CD14-positive monocyte (primary cell): Measurements from ENCODE around the gene CNOT8. TPM values are rescaled to one million over a fixed set of nuclear protein-coding genes. Genes with fewer than 3 reads are reported as not detected.

ENCODE experiments used
- DNase-seq, 3 donors: peaks; one replicate each; pipeline ENCODE4 v3.0.0-alpha.2; 2011 to 2022
- H2AFZ ChIP-seq: 2 replicates; pipeline ENCODE4 v1.6.0; 2012; ENCODE audit warnings: mild to moderate bottlenecking, low read depth, low read length, inconsistent platforms; ENCODE audit not compliant: insufficient read depth, poor library complexity, severe bottlenecking
- H3K27ac ChIP-seq, 2 donors: 1 replicate in 1 of 2; 2 replicates in 1 of 2; pipeline ENCODE4 v1.5.1; 2012 to 2013; ENCODE audit warnings: low read length in 2 of 2, control low read depth in 1 of 2, inconsistent platforms in 1 of 2, low read depth in 1 of 2, mild to moderate bottlenecking in 1 of 2
- H3K27me3 ChIP-seq, 2 donors: one replicate each; pipeline versions ENCODE4 v1.6.0 to v1.6.1; 2011 to 2013; ENCODE audit warnings: low read length in 2 of 2; ENCODE audit not compliant: control insufficient read depth in 2 of 2, insufficient read depth in 2 of 2
- H3K36me3 ChIP-seq, 2 donors: replicated peaks in 1 of 2; 1 replicate in 1 of 2; 2 replicates in 1 of 2; pipeline versions ENCODE4 v1.5.1 to v1.6.1; 2012 to 2013; ENCODE audit warnings: low read length in 2 of 2, control low read depth in 1 of 2, inconsistent platforms in 1 of 2, mild to moderate bottlenecking in 1 of 2; ENCODE audit not compliant: insufficient read depth in 2 of 2, control insufficient read depth in 1 of 2
- H3K4me1 ChIP-seq, 2 donors: 1 replicate in 1 of 2; 2 replicates in 1 of 2; pipeline versions ENCODE4 v1.5.1 to v1.6.1; 2012 to 2013; ENCODE audit warnings: low read length in 2 of 2, control low read depth in 1 of 2, inconsistent platforms in 1 of 2, mild to moderate bottlenecking in 1 of 2, moderate library complexity in 1 of 2; ENCODE audit not compliant: insufficient read depth in 2 of 2, control insufficient read depth in 1 of 2
- H3K4me2 ChIP-seq: replicated peaks from 2 replicates; pipeline ENCODE3; 2012; ENCODE audit warnings: low read length, moderate library complexity, mild to moderate bottlenecking; ENCODE audit not compliant: poor library complexity, severe bottlenecking; ENCODE audit errors: extremely low read depth
- H3K4me3 ChIP-seq, 3 experiments: fragments of 200-600 bp in 1 of 3; sonication (generic) in 1 of 3; replicated peaks in 1 of 3; 1 replicate in 2 of 3; 2 replicates in 1 of 3; pipeline ENCODE4 v1.5.1; 2011 to 2013; ENCODE audit warnings: low read length in 3 of 3, mild to moderate bottlenecking in 3 of 3, control low read depth in 2 of 3, low read depth in 2 of 3, inconsistent platforms in 1 of 3, moderate library complexity in 1 of 3
- H3K79me2 ChIP-seq: 2 replicates; pipeline ENCODE4 v1.6.0; 2012; ENCODE audit warnings: mild to moderate bottlenecking, control low read depth, inconsistent platforms, low read length, moderate library complexity; ENCODE audit not compliant: insufficient read depth
- H3K9ac ChIP-seq: 2 replicates; pipeline ENCODE4 v1.6.0; 2017; ENCODE audit warnings: low read length, mild to moderate bottlenecking; ENCODE audit not compliant: insufficient read depth, poor library complexity, severe bottlenecking
- H3K9me3 ChIP-seq, 2 donors: replicated peaks in 1 of 2; 1 replicate in 1 of 2; 2 replicates in 1 of 2; pipeline versions ENCODE4 v1.5.1 to v1.6.1; 2012 to 2013; ENCODE audit warnings: low read length in 2 of 2, control low read depth in 1 of 2; ENCODE audit not compliant: control insufficient read depth in 1 of 2, insufficient read depth in 1 of 2
- H4K20me1 ChIP-seq: 2 replicates; pipeline ENCODE4 v1.6.0; 2012; ENCODE audit warnings: mild to moderate bottlenecking, low read length, control low read depth, moderate library complexity; ENCODE audit not compliant: insufficient read depth
- H3K27ac Mint-ChIP-seq, 7 donors: one replicate each; pipeline ENCODE4 v1.8.0; 2020; ENCODE audit warnings: mild to moderate bottlenecking in 7 of 7, mixed read lengths in 7 of 7, moderate library complexity in 6 of 7, inconsistent platforms in 2 of 7
- H3K27me3 Mint-ChIP-seq, 3 donors: one replicate each; pipeline ENCODE4 v1.8.0; 2021 to 2022; ENCODE audit warnings: low read depth in 3 of 3, mild to moderate bottlenecking in 3 of 3, mixed read lengths in 3 of 3, moderate library complexity in 3 of 3, inconsistent platforms in 1 of 3
- H3K36me3 Mint-ChIP-seq, 2 donors: one replicate each; pipeline ENCODE4 v1.8.0; 2020; ENCODE audit warnings: mixed read lengths in 2 of 2, inconsistent platforms in 1 of 2, mild to moderate bottlenecking in 1 of 2
- H3K4me1 Mint-ChIP-seq: one replicate; pipeline ENCODE4 v1.8.0; 2020; ENCODE audit warnings: mild to moderate bottlenecking, mixed read lengths
- H3K4me3 Mint-ChIP-seq, 2 donors: one replicate each; pipeline ENCODE4 v1.8.0; 2020; ENCODE audit warnings: mild to moderate bottlenecking in 2 of 2, mixed read lengths in 2 of 2, moderate library complexity in 1 of 2
- H3K9me3 Mint-ChIP-seq, 7 donors: one replicate each; pipeline ENCODE4 v1.8.0; 2020 to 2022; ENCODE audit warnings: mixed read lengths in 7 of 7, mild to moderate bottlenecking in 6 of 7, moderate library complexity in 6 of 7, inconsistent platforms in 2 of 7
- CTCF ChIP-seq: fragments of 200-600 bp; IDR thresholded peaks from one replicate; pipeline ENCODE4 v1.8.0; 2022; ENCODE audit warnings: antibody characterized with exemption, mild to moderate bottlenecking
- WGBS: methylation state at CpG from one replicate; pipeline ENCODE4 v1.1.5; 2013; ENCODE audit warnings: missing lambda C conversion rate; ENCODE audit not compliant: insufficient coverage; 5-methylcytosine and 5-hydroxymethylcytosine counted together
- intact Hi-C, 2 donors: fragments of 100-400 bp; cut with micrococcal nuclease; formaldehyde crosslinking; loops; one replicate each; pipeline versions ENCODE4 v1.15.0 to v1.15.1; 2023
- polyA plus RNA-seq, 3 donors: library from polyadenylated mRNA; depleted of rRNA in 1 of 3; unstranded in 2 of 3; stranded (reverse) in 1 of 3; fragments of 300-500 nt in 2 of 3; fragments of >200 nt in 1 of 3; fragmentation: Illumina TruSeq in 2 of 3; gene quantifications; 1 replicate in 2 of 3; 2 replicates in 1 of 3; pipeline ENCODE4 v1.2.3, GENCODE V29; 2012 to 2021

CNOT8 gene
- polyA plus RNA-seq, 3 donors, result 98.7 to 160 (median 147) TPM

- Histone ChIP-seq H2AFZ (no peak overlapping the region), H3K27me3 (no peaks in the 10 kb centered on the region), H3K36me3 (peaks cover 2 to 6% of the 10 kb centered on the region in 2 donors), H3K4me3 (no peak overlapping the region), H3K79me2 (no peaks in the 10 kb centered on the region), H3K4me1 (no peaks in the 10 kb centered on the region), H3K4me2 (no peak overlapping the region), H3K9me3 (no peaks in the 10 kb centered on the region), H4K20me1 (no peaks in the 10 kb centered on the region), H3K27ac (no peak overlapping the region), H3K9ac (no peak overlapping the region)
- Mint-ChIP-seq H3K9me3 (no peaks in the 10 kb centered on the region), H3K27me3 (peaks cover 0 to 4% (median 2%) of the 10 kb centered on the region in 3 donors), H3K27ac (no peak overlapping the region), H3K36me3 (peaks cover 4 to 16% of the 10 kb centered on the region in 2 donors), H3K4me3 (no peak overlapping the region), H3K4me1 (no peaks in the 10 kb centered on the region)
- TF ChIP-seq CTCF, result no peak
- DNase-seq, result no peak
- 100% methylated on average over 4 of the region's 6 CpGs for WGBS
- intact Hi-C loops, result no loop called here
Measured at GRCh38 chr5:154836225-154836624, 22.2 kb upstream of the CNOT8 start.

GRCh38 chr5:154837009-154837901, 21.2 kb upstream of the CNOT8 start:
- H3K4me1 Mint-ChIP-seq, result no peaks in the 10 kb centered on the region
- H3K27me3 Mint-ChIP-seq, result peaks cover 0 to 4% (median 2%) of the 10 kb centered on the region in 3 donors
- Histone ChIP-seq H3K9ac (no peak overlapping the region), H3K4me3 (no peak overlapping the region), H3K27me3 (no peaks in the 10 kb centered on the region), H3K36me3 (no peaks in the 10 kb centered on the region), H3K27ac (no peak overlapping the region), H2AFZ (no peak overlapping the region), H3K9me3 (no peaks in the 10 kb centered on the region), H4K20me1 (no peaks in the 10 kb centered on the region), H3K4me2 (no peak overlapping the region), H3K79me2 (no peaks in the 10 kb centered on the region), H3K4me1 (no peaks in the 10 kb centered on the region)
- no peak overlapping the region for H3K27ac Mint-ChIP-seq
- no peak for DNase-seq
- WGBS, result 100% methylated on average over 2 of the region's 6 CpGs
- H3K36me3 Mint-ChIP-seq, result peaks cover 0 to 9% of the 10 kb centered on the region in 2 donors
- TF ChIP-seq CTCF, result no peak
- H3K4me3 Mint-ChIP-seq, result no peak overlapping the region
- intact Hi-C loops, result no loop called here
- no peaks in the 10 kb centered on the region for H3K9me3 Mint-ChIP-seq
